Activated naive CD8-positive, alpha-beta T cell treated with anti-CD3 and anti-CD28 coated beads, Interleukin-2, amount 50 U/mL, for 24 hours (primary cell): ENCODE measurements around the gene NXT2.
"Not testable (repeated sequence)": the region's sequence is repeated elsewhere in the genome, so short reads cannot be mapped to it uniquely, and the experiment has no call there.

Experiments used
- ATAC-seq: fragments of 150-1000 bp; cut with Tn5 transposase; one replicate; pipeline ENCODE4 v1.10.0; 2021
- DNase-seq: peaks from one replicate; pipeline ENCODE4 v3.0.0; 2021
- H3K27ac Mint-ChIP-seq: one replicate; pipeline ENCODE4 v1.8.0; 2021; ENCODE audit warnings: mild to moderate bottlenecking, mixed read lengths
- H3K27me3 Mint-ChIP-seq: one replicate; pipeline ENCODE4 v1.8.0; 2021; ENCODE audit warnings: mixed read lengths
- H3K36me3 Mint-ChIP-seq: one replicate; pipeline ENCODE4 v1.8.0; 2021; ENCODE audit warnings: low read depth, mixed read lengths
- H3K4me1 Mint-ChIP-seq: one replicate; pipeline ENCODE4 v1.8.0; 2021; ENCODE audit warnings: mixed read lengths
- H3K4me3 Mint-ChIP-seq: one replicate; pipeline ENCODE4 v1.8.0; 2021; ENCODE audit warnings: mild to moderate bottlenecking, moderate library complexity, mixed read lengths
- H3K9me3 Mint-ChIP-seq: one replicate; pipeline ENCODE4 v1.8.0; 2021; ENCODE audit warnings: mixed read lengths

The NXT2 gene

GRCh38 chrX:109536439-109537323, at the start of gene NXT2:
NXT2 (plus strand) TSS chrX:109536844; CDS start chrX:109537007, 163 bp downstream.
- Mint-ChIP-seq H3K36me3 (peaks cover 2% of the 10 kb centered on the region), H3K27me3 (peaks cover 7% of the 10 kb centered on the region), H3K4me1 (peaks cover 21% of the 10 kb centered on the region), H3K27ac (peak within 1 kb of the TSS; percentile 99), H3K4me3 (peak within 1 kb of the TSS; percentile 95), H3K9me3 (no peaks in the 10 kb centered on the region)
- ATAC-seq: peak; percentile 98
- DNase-seq: peak; percentile 82

- H3K27ac Mint-ChIP-seq: no peak overlapping the region
- no peaks in the 10 kb centered on the region for H3K27me3 Mint-ChIP-seq
- no peak overlapping the region for H3K4me3 Mint-ChIP-seq
- H3K36me3 Mint-ChIP-seq: no peaks in the 10 kb centered on the region
- no peaks in the 10 kb centered on the region for H3K4me1 Mint-ChIP-seq
- no peaks in the 10 kb centered on the region for H3K9me3 Mint-ChIP-seq
- DNase-seq (no peak), ATAC-seq (no peak)
These were observed 49.0 kb upstream of the NXT2 start for GRCh38 chrX:109487640-109488039.

- Mint-ChIP-seq H3K4me1 (no peaks in the 10 kb centered on the region), H3K27me3 (no peaks in the 10 kb centered on the region), H3K27ac (no peak overlapping the region), H3K4me3 (no peak overlapping the region), H3K36me3 (no peaks in the 10 kb centered on the region), H3K9me3 (no peaks in the 10 kb centered on the region)
- no peak for ATAC-seq
- DNase-seq: no peak
These were observed 47.5 kb upstream of the NXT2 start for GRCh38 chrX:109489174-109489573.

- Mint-ChIP-seq H3K27me3 (peaks cover 2% of the 10 kb centered on the region), H3K27ac (no peak overlapping the region), H3K4me1 (no peaks in the 10 kb centered on the region)
These were observed 38.2 kb upstream of the NXT2 start for GRCh38 chrX:109498434-109498833.

GRCh38 chrX:109501176-109501575, 35.5 kb upstream of the NXT2 start:
- Mint-ChIP-seq H3K9me3 (no peaks in the 10 kb centered on the region), H3K36me3 (no peaks in the 10 kb centered on the region), H3K4me3 (no peak overlapping the region), H3K27ac (no peak overlapping the region), H3K4me1 (no peaks in the 10 kb centered on the region), H3K27me3 (no peaks in the 10 kb centered on the region)
- no peak for DNase-seq
- ATAC-seq: no peak

More at GRCh38 chrX:109498434-109498833, 38.2 kb upstream of the NXT2 start:
- ATAC-seq (no peak), DNase-seq (no peak)
- H3K36me3 Mint-ChIP-seq: no peaks in the 10 kb centered on the region
- no peak overlapping the region for H3K4me3 Mint-ChIP-seq
- H3K9me3 Mint-ChIP-seq: no peaks in the 10 kb centered on the region

GRCh38 chrX:109508915-109509314, 27.7 kb upstream of the NXT2 start:
- ATAC-seq (no peak), DNase-seq (no peak)
- no peaks in the 10 kb centered on the region for H3K36me3 Mint-ChIP-seq
- H3K4me3 Mint-ChIP-seq: no peak overlapping the region
- H3K4me1 Mint-ChIP-seq: no peaks in the 10 kb centered on the region
- H3K27me3 Mint-ChIP-seq: peaks cover 16% of the 10 kb centered on the region
- H3K9me3 Mint-ChIP-seq: no peaks in the 10 kb centered on the region
- H3K27ac Mint-ChIP-seq: no peak overlapping the region

- peaks cover 16% of the 10 kb centered on the region for H3K27me3 Mint-ChIP-seq
These were observed 25.5 kb upstream of the NXT2 start for GRCh38 chrX:109511113-109511512.

GRCh38 chrX:109519001-109519400, 17.6 kb upstream of the NXT2 start:
- H3K36me3 Mint-ChIP-seq: no peaks in the 10 kb centered on the region
- no peaks in the 10 kb centered on the region for H3K4me1 Mint-ChIP-seq
- DNase-seq (no peak), ATAC-seq (no peak)
- H3K27ac Mint-ChIP-seq: no peak overlapping the region
- no peak overlapping the region for H3K4me3 Mint-ChIP-seq
- H3K9me3 Mint-ChIP-seq: no peaks in the 10 kb centered on the region
- peaks cover 5% of the 10 kb centered on the region for H3K27me3 Mint-ChIP-seq

More at GRCh38 chrX:109511113-109511512, 25.5 kb upstream of the NXT2 start:
- DNase-seq: no peak
- Mint-ChIP-seq H3K4me3 (no peak overlapping the region), H3K9me3 (no peaks in the 10 kb centered on the region), H3K36me3 (no peaks in the 10 kb centered on the region), H3K27ac (no peak overlapping the region), H3K4me1 (no peaks in the 10 kb centered on the region)
- ATAC-seq: no peak

- H3K27ac Mint-ChIP-seq: no peak overlapping the region
- H3K4me1 Mint-ChIP-seq: peaks cover 21% of the 10 kb centered on the region
- DNase-seq (no peak), ATAC-seq (no peak)
- H3K27me3 Mint-ChIP-seq: peaks cover 11% of the 10 kb centered on the region
- H3K4me3 Mint-ChIP-seq: no peak overlapping the region
- no peaks in the 10 kb centered on the region for H3K9me3 Mint-ChIP-seq
- H3K36me3 Mint-ChIP-seq: no peaks in the 10 kb centered on the region
These were observed 3.6 kb upstream of the NXT2 start for GRCh38 chrX:109533005-109533404.

GRCh38 chrX:109533631-109534030, 3.0 kb upstream of the NXT2 start:
- DNase-seq (no peak), ATAC-seq (no peak)
- Mint-ChIP-seq H3K27ac (no peak overlapping the region), H3K36me3 (no peaks in the 10 kb centered on the region), H3K27me3 (peaks cover 10% of the 10 kb centered on the region), H3K4me1 (peaks cover 21% of the 10 kb centered on the region), H3K4me3 (no peak overlapping the region), H3K9me3 (no peaks in the 10 kb centered on the region)

GRCh38 chrX:109534933-109535332, 1.7 kb upstream of the NXT2 start:
- peaks cover 2% of the 10 kb centered on the region for H3K36me3 Mint-ChIP-seq
- no peak overlapping the region for H3K4me3 Mint-ChIP-seq
- ATAC-seq (no peak), DNase-seq (no peak)
- no peaks in the 10 kb centered on the region for H3K9me3 Mint-ChIP-seq
- peaks cover 7% of the 10 kb centered on the region for H3K27me3 Mint-ChIP-seq
- no peak overlapping the region for H3K27ac Mint-ChIP-seq
- peaks cover 21% of the 10 kb centered on the region for H3K4me1 Mint-ChIP-seq

- H3K4me3 Mint-ChIP-seq: no peak overlapping the region
- H3K36me3 Mint-ChIP-seq: peaks cover 2% of the 10 kb centered on the region
- H3K9me3 Mint-ChIP-seq: no peaks in the 10 kb centered on the region
- no peak overlapping the region for H3K27ac Mint-ChIP-seq
- peaks cover 7% of the 10 kb centered on the region for H3K27me3 Mint-ChIP-seq
- peaks cover 21% of the 10 kb centered on the region for H3K4me1 Mint-ChIP-seq
- ATAC-seq (no peak), DNase-seq (no peak)
These were observed 1.1 kb upstream of the NXT2 start for GRCh38 chrX:109535578-109535977.

GRCh38 chrX:109537324-109537665, 651 bp downstream of the NXT2 start:
- H3K4me1 Mint-ChIP-seq: peaks cover 21% of the 10 kb centered on the region
- H3K27ac Mint-ChIP-seq: peak overlapping the region; percentile 99
- peaks cover 2% of the 10 kb centered on the region for H3K36me3 Mint-ChIP-seq
- H3K9me3 Mint-ChIP-seq: no peaks in the 10 kb centered on the region
- peaks cover 4% of the 10 kb centered on the region for H3K27me3 Mint-ChIP-seq
- H3K4me3 Mint-ChIP-seq: peak overlapping the region; percentile 95
- ATAC-seq (no peak), DNase-seq (no peak)

- not testable (repeated sequence) for H3K27ac Mint-ChIP-seq, H3K36me3 Mint-ChIP-seq, DNase-seq, H3K4me3 Mint-ChIP-seq, H3K9me3 Mint-ChIP-seq, H3K27me3 Mint-ChIP-seq, ATAC-seq
- peaks cover 12% of the 10 kb centered on the region for H3K4me1 Mint-ChIP-seq
These were observed 2.4 kb downstream of the NXT2 start for GRCh38 chrX:109539007-109539406.

GRCh38 chrX:109553862-109554261, 17.2 kb downstream of the NXT2 start:
- H3K36me3 Mint-ChIP-seq: no peaks in the 10 kb centered on the region
- no peaks in the 10 kb centered on the region for H3K27me3 Mint-ChIP-seq
- H3K27ac Mint-ChIP-seq: no peak overlapping the region
- DNase-seq: no peak
- no peak for ATAC-seq
- H3K4me1 Mint-ChIP-seq: no peaks in the 10 kb centered on the region
- H3K9me3 Mint-ChIP-seq: no peaks in the 10 kb centered on the region
- no peak overlapping the region for H3K4me3 Mint-ChIP-seq
